Neural cell (in vitro differentiated cells): ENCODE data around the gene NLRP6.

ENCODE experiments used
- CTCF ChIP-seq: fragments of 450-650 bp; IDR thresholded peaks from 2 replicates; pipeline ENCODE4 v1.5.1; 2014; ENCODE audit warnings: antibody characterized with exemption, mild to moderate bottlenecking, moderate library complexity; ENCODE audit not compliant: poor library complexity, severe bottlenecking
- POLR2AphosphoS5 ChIP-seq: IDR thresholded peaks from 2 replicates; pipeline ENCODE4 v1.6.1; 2012

GRCh38 chr11:330307-330693 is 52.1 kb downstream of the NLRP6 start:
- TF ChIP-seq CTCF = no peak
- TF ChIP-seq POLR2AphosphoS5 = no peak
